Hypothalamus (tissue), 51 donors: ENCODE results near the gene PCGF3.
"Not testable (repeated sequence)": the region's sequence is repeated elsewhere in the genome, so short reads cannot be mapped to it uniquely, and the experiment has no call there.

ENCODE experiments used
- DNase-seq, 51 donors: peaks; one replicate each; lab custom pipeline; 2025; lab: John Stamatoyannopoulos, UW

PCGF3 gene

GRCh38 chr4:734075-734474 is 28.4 kb downstream of the PCGF3 start:
- no peak for DNase-seq

GRCh38 chr4:734951-735350 is 29.3 kb downstream of the PCGF3 start:
- no peak for DNase-seq

GRCh38 chr4:735583-735982 is 30.0 kb downstream of the PCGF3 start:
- DNase-seq = no peak

GRCh38 chr4:736561-736960 is 30.9 kb downstream of the PCGF3 start:
- not testable (repeated sequence) for DNase-seq

- no peak for DNase-seq
Measured at GRCh38 chr4:738781-739280, 33.2 kb downstream of the PCGF3 start.

- DNase-seq = no peak
Measured at GRCh38 chr4:739569-739968, 33.9 kb downstream of the PCGF3 start.

- DNase-seq = no peak
Measured at GRCh38 chr4:740011-740410, 34.4 kb downstream of the PCGF3 start.

- DNase-seq = no peak
Measured at GRCh38 chr4:740656-741282, 35.1 kb downstream of the PCGF3 start.

- no peak for DNase-seq
Measured at GRCh38 chr4:742096-742741, 36.6 kb downstream of the PCGF3 start.

GRCh38 chr4:742742-743311 is 37.2 kb downstream of the PCGF3 start:
- peak in 25 of 51 donors; percentile 16 to 61 (median 35) for DNase-seq

- no peak for DNase-seq
Measured at GRCh38 chr4:743463-744211, 38.0 kb downstream of the PCGF3 start.

GRCh38 chr4:744212-744841 is 38.7 kb downstream of the PCGF3 start:
- no peak for DNase-seq

- no peak for DNase-seq
Measured at GRCh38 chr4:747546-748170, 42.0 kb downstream of the PCGF3 start.

GRCh38 chr4:748461-748860 is 42.8 kb downstream of the PCGF3 start:
- DNase-seq = no peak

GRCh38 chr4:749698-750666 is 44.4 kb downstream of the PCGF3 start:
- peak in 2 of 51 donors; percentile 11 to 32 for DNase-seq

GRCh38 chr4:751676-752075 is 46.0 kb downstream of the PCGF3 start:
- DNase-seq = peak in 29 of 51 donors; percentile 7 to 62 (median 36)

- DNase-seq = no peak
Measured at GRCh38 chr4:752196-752861, 46.7 kb downstream of the PCGF3 start.

- not testable (repeated sequence) for DNase-seq
Measured at GRCh38 chr4:753186-753585, 47.6 kb downstream of the PCGF3 start.
